Stimulated activated CD4-positive, alpha-beta T cell treated with anti-CD3 and anti-CD28 coated beads, TNF-alpha, amount 100 ng/mL, for 24 hours (primary cell): ENCODE data around the gene COL9A3.

Source experiments
- DNase-seq, 3 experiments: peaks; one replicate each; pipeline ENCODE4 v3.0.0-alpha.2; 2020; ENCODE audit warnings: low read depth in 3 of 3

Gene COL9A3

DNA sequence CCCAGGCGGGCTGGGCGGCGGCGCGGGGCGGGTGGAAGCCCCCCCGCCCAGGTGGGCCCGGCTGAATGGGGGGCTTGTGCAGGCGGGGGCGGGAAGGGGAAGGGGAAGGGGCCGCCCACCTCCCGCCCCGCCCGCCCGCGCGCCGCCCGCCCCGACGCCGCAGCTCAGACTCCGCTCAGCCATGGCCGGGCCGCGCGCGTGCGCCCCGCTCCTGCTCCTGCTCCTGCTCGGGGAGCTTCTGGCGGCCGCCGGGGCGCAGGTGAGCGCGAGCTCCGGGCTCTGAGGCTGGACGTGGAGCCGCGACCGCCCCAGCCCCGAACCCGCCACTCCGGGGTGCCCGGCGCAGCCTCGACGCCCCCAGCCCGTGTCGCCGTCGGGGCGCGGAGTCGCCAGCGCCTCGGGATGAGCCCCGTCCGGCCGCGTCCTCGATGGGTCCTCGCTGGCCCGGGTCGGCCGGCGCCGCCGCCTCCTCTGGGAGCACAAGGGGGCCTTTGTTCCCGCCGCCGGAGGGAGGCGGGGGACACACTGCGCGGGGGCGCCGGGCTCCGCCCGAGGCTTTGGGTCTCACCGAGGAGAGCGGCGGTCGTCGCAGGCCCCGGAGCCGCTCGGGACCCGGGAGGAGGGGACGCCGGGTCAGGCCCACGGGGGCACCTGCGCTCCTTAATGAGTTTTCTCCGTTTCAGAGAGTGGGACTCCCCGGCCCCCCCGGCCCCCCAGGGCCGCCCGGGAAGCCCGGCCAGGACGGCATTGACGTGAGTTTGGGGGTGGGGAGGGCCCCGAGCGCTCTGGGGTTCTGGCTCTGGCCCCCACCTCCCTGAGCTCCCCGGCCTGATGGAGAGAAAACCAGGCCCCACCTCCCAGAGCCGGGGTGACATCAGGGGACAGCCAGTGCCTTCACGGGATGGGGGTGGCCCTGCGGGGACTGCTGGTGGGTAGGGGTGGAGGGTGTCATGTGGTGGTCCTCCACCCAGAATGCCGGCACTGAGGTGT is at the start of gene COL9A3:
TSS of gene COL9A3 (plus strand) at position 167 of the 990 bp plus-strand sequence. CDS start at position 182, 15 bp downstream.
- no peak for DNase-seq

DNA sequence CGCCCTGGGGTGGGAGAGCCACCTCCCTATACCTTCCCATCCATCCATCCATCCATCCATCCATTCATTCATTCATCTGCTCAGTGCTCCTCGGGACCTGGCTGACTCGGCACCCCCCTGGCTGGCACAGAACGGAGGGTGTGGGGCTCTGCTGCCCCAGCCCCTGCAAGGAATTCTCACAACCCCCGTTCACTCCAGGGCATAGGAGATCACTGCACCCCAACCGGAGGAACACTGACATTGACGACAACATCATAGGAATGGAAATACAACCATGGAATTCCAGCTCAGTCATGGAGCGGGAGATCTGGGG is 48.7 kb upstream of the COL9A3 start:
- DNase-seq = no peak

GRCh38 chr20:62768551-62769287 is 48.1 kb upstream of the COL9A3 start:
- DNase-seq = no peak

DNA sequence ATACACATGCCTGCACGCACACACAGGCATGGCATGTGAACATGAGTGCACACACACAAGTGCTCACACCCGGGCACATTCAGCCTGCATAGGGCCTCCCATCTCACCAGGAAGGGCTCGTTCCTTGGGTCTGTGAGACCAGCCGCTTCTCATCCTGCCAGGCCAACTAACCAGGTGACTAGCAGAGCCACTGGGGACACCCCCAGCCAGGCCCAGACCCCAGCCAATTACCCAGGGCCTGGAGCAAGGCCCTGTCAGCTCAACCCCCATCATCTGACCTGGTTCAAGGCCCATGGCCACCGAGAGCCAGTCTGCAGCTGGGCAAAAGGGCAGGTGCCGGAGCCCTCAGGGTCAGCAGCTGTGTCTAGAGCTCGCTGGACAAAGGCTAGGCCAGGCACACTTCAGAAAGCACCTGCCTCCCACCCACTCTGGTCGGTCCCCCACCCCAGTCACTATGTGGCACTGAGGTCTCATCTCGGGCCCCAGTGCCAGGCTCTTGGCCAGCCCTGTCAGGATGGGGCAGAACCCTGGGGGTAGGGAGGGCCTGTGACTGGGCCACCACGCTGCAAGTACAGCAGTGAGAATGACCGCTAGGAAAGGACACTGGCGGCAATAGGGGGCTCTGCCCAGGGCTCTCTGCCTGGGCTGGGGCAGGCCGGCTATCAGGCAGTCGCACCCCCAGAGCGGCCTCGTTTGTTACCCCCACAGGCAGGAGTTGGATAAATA is 47.3 kb upstream of the COL9A3 start:
- no peak for DNase-seq

- no peak for DNase-seq
Observed at GRCh38 chr20:62770111-62770910, 46.5 kb upstream of the COL9A3 start.

- no peak for DNase-seq
Observed at GRCh38 chr20:62770916-62771315, 45.9 kb upstream of the COL9A3 start.

GRCh38 chr20:62771396-62772102 is 45.3 kb upstream of the COL9A3 start:
- DNase-seq = no peak

DNA sequence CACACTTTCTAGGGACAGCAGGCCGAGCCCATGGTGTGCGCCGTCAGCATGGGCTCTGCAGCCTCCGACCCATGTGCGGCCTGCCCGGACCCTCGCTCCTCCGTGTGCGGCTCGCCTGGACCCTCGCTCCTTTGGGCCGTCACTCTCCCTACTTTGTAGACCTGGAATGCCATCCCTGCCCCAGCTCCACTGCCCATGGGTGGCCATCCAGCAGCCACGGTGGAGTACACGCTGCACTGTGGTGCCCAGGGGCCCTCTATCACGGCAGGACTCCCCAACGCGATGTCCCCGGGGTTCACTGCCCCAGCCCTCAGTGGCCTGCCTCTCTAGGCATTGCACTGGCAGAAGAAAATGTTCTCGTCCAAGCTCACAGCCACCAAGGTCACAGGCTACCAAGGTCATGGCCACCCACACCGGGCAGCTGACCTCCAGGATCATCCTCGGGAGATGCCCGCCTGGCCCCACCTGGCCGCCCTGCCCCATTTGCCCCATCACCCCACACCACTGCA is 44.7 kb upstream of the COL9A3 start:
- DNase-seq = no peak

DNA sequence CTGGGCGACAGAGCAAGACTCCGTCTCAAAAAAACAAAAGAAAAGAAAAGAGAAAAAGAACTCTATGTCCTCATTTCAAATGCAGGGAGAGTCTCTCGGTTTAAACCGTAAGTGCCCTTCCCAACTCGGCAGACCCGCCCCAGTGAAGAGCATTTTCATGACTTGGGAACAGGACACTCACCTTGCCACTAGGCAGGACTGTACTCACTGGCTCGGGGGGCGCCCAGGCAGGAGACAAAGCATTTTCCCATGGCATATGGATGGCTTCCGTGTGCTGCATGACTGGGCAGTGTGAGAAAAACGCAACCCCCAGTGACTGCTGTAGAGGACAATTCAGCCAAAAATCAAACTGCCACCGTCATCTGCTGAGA is 44.2 kb upstream of the COL9A3 start:
- no peak for DNase-seq

GRCh38 chr20:62772990-62773844 is 43.6 kb upstream of the COL9A3 start:
- no peak for DNase-seq

- no peak for DNase-seq
Observed at GRCh38 chr20:62773845-62774714, 42.8 kb upstream of the COL9A3 start.

- DNase-seq = peak in 1 of 3 experiments; percentile 43
Observed at GRCh38 chr20:62774762-62775161, 42.1 kb upstream of the COL9A3 start.

- DNase-seq = no peak
Observed at GRCh38 chr20:62775206-62775605, 41.6 kb upstream of the COL9A3 start.

- DNase-seq = no peak
Observed at GRCh38 chr20:62776035-62776691, 40.7 kb upstream of the COL9A3 start.

GRCh38 chr20:62776692-62777527 is 39.9 kb upstream of the COL9A3 start:
- peak; percentile 23 to 69 (median 36) for DNase-seq

- no peak for DNase-seq
Observed at GRCh38 chr20:62777528-62777830, 39.4 kb upstream of the COL9A3 start.

DNA sequence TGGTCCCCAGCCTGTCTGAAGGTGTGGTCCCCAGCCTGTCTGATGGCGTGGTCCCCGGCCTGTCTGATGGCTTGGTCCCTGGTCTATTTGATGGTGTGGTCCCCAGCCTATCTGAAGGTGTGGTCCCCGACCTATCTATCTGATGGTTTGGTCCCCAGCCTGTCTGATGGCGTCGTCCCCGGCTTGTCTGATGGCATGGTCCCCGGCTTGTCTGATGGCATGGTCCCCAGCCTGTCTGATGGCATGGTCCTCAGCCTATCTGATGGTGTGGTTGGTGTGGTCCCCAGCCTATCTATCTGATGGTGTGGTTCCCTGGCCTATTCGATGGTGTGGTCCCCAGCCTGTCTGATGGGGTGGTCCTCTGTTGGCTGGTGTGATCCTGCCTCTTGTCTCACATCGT is 38.8 kb upstream of the COL9A3 start:
- DNase-seq = no peak
